ENCODE data around the gene IFT81.

- TF ChIP-seq CTCF (conservative IDR thresholded peaks at IDR 0.05; ENCODE audit: low read depth in 2 of 2) (no peak), REST (IDR thresholded peaks at IDR 0.05; ENCODE audit: unreplicated experiment) (no peak), EZH2 (IDR thresholded peaks at IDR 0.05; ENCODE audit: low read depth, unreplicated experiment) (no peak), JUNB (IDR thresholded peaks at IDR 0.05; ENCODE audit: unreplicated experiment) (no peak), POLR2AphosphoS5 (IDR thresholded peaks at IDR 0.05; ENCODE audit: low read depth) (no peak), EZH2phosphoT487 (IDR thresholded peaks at IDR 0.05; ENCODE audit: unreplicated experiment) (no peak), NANOG (IDR thresholded peaks at IDR 0.05; ENCODE audit: borderline replicate concordance) (no peak)
Observed at GRCh38 chr12:110262442-110263388, 138.6 kb downstream of the IFT81 start.

All from GM23338 (cell line).